HEK293 (cell line): ENCODE results near the gene DLGAP3.

Experiments
- CTCF ChIA-PET: fragments of 350-600 bp; formaldehyde crosslinking; extraction: SDS; loops from one replicate; lab custom pipeline; 2021; ENCODE audit warnings: antibody characterized with exemption; lab: Yijun Ruan, JAX
- POLR2A ChIA-PET: fragments of 300-600 bp; formaldehyde crosslinking; extraction: SDS; loops from one replicate; lab custom pipeline; 2020; ENCODE audit warnings: antibody characterized with exemption, inconsistent platforms; lab: Yijun Ruan, JAX
- H3K27ac ChIP-seq: fragments of 200-500 bp; sonication (Bioruptor generic); 2 replicates; pipeline ENCODE4 v1.5.1; 2014; ENCODE audit warnings: low read depth, low read length, control low read depth, inconsistent platforms; ENCODE audit errors: extremely low read depth
- H3K36me3 ChIP-seq, 2 experiments: fragments of 200-500 bp in 1 of 2; sonication (Bioruptor generic) in 1 of 2; 1 replicate in 1 of 2; 2 replicates in 1 of 2; pipeline ENCODE4 v1.5.1; 2014 to 2017; ENCODE audit warnings: inconsistent platforms in 2 of 2, low read length in 2 of 2; ENCODE audit not compliant: control insufficient read depth in 2 of 2, insufficient read depth in 1 of 2
- H3K4me1 ChIP-seq: fragments of 200-500 bp; sonication (Bioruptor generic); 2 replicates; pipeline ENCODE4 v1.5.1; 2014; ENCODE audit warnings: mild to moderate bottlenecking, low read length, inconsistent platforms; ENCODE audit not compliant: control insufficient read depth, insufficient read depth
- H3K4me3 ChIP-seq: 2 replicates; pipeline ENCODE4 v1.5.1; 2011; ENCODE audit warnings: low read depth, mild to moderate bottlenecking, control low read depth, low read length, moderate library complexity
- H3K9me3 ChIP-seq: fragments of 200-500 bp; sonication (Bioruptor generic); 2 replicates; pipeline ENCODE4 v1.5.1; 2014; ENCODE audit warnings: low read depth, low read length, inconsistent platforms; ENCODE audit not compliant: control insufficient read depth, insufficient read depth
- GFI1B ChIP-seq: fragments of 450-650 bp; formaldehyde crosslinking; IDR thresholded peaks from 2 replicates; pipeline ENCODE4 v1.5.1; 2016; ENCODE audit warnings: missing biosample characterization, missing genetic modification characterization
- KLF8 ChIP-seq: fragments of 450-650 bp; formaldehyde crosslinking; IDR thresholded peaks from 2 replicates; pipeline ENCODE4 v1.5.1; 2016; ENCODE audit warnings: missing biosample characterization, missing genetic modification characterization
- SP3 ChIP-seq: fragments of 450-650 bp; formaldehyde crosslinking; IDR thresholded peaks from 2 replicates; pipeline ENCODE4 v1.5.1; 2016; ENCODE audit warnings: missing biosample characterization, missing genetic modification characterization
- ZNF10 ChIP-seq: fragments of 450-650 bp; formaldehyde crosslinking; IDR thresholded peaks from 2 replicates; pipeline ENCODE4 v1.5.1; 2017; ENCODE audit warnings: missing biosample characterization, missing genetic modification characterization
- ZNF114 ChIP-seq: fragments of 450-650 bp; formaldehyde crosslinking; IDR thresholded peaks from 2 replicates; pipeline ENCODE4 v1.5.0; 2017; ENCODE audit warnings: missing biosample characterization, missing genetic modification characterization
- ZNF174 ChIP-seq: fragments of 450-650 bp; formaldehyde crosslinking; IDR thresholded peaks from 2 replicates; pipeline ENCODE4 v1.5.0; 2017; ENCODE audit warnings: missing biosample characterization, mild to moderate bottlenecking, missing genetic modification characterization
- ZNF23 ChIP-seq: fragments of 450-650 bp; formaldehyde crosslinking; IDR thresholded peaks from 2 replicates; pipeline ENCODE4 v1.5.1; 2016; ENCODE audit warnings: missing biosample characterization, missing genetic modification characterization, borderline replicate concordance
- ZNF324 ChIP-seq: fragments of 450-650 bp; formaldehyde crosslinking; IDR thresholded peaks from 2 replicates; pipeline ENCODE4 v1.5.1; 2016; ENCODE audit warnings: missing biosample characterization, missing genetic modification characterization
- ZNF391 ChIP-seq: fragments of 450-650 bp; formaldehyde crosslinking; IDR thresholded peaks from 2 replicates; pipeline ENCODE4 v1.5.1; 2016; ENCODE audit warnings: low read depth, missing biosample characterization, missing genetic modification characterization, borderline replicate concordance
- ZNF548 ChIP-seq: fragments of 450-650 bp; formaldehyde crosslinking; IDR thresholded peaks from 2 replicates; pipeline ENCODE4 v1.5.1; 2016; ENCODE audit warnings: missing biosample characterization, missing genetic modification characterization
- ZNF549 ChIP-seq: fragments of 450-650 bp; IDR thresholded peaks from 2 replicates; pipeline ENCODE4 v1.5.1; 2018; ENCODE audit warnings: missing biosample characterization, missing genetic modification characterization, mild to moderate bottlenecking, inconsistent platforms, moderate library complexity
- ZNF596 ChIP-seq: fragments of 450-650 bp; IDR thresholded peaks from 2 replicates; pipeline ENCODE4 v1.5.0; 2018; ENCODE audit warnings: missing biosample characterization, mild to moderate bottlenecking, missing genetic modification characterization, moderate library complexity
- ZNF610 ChIP-seq: fragments of 450-650 bp; formaldehyde crosslinking; IDR thresholded peaks from 2 replicates; pipeline ENCODE4 v1.5.1; 2016; ENCODE audit warnings: missing biosample characterization, missing genetic modification characterization, borderline replicate concordance
- ZNF654 ChIP-seq: fragments of 450-650 bp; formaldehyde crosslinking; IDR thresholded peaks from 2 replicates; pipeline ENCODE4 v1.5.1; 2016; ENCODE audit warnings: low read depth, missing biosample characterization, missing genetic modification characterization
- ZNF670 ChIP-seq: fragments of 450-650 bp; formaldehyde crosslinking; IDR thresholded peaks from 2 replicates; pipeline ENCODE4 v1.5.1; 2016; ENCODE audit warnings: missing biosample characterization, missing genetic modification characterization, low read depth
- ZSCAN16 ChIP-seq: fragments of 450-650 bp; formaldehyde crosslinking; IDR thresholded peaks from 2 replicates; pipeline ENCODE4 v1.5.1; 2016; ENCODE audit warnings: missing biosample characterization, missing genetic modification characterization
- TF ChIP-seq, protein P1 (sequence below): fragments of 450-650 bp; formaldehyde crosslinking; IDR thresholded peaks from 2 replicates; pipeline ENCODE4 v1.5.1; 2016; ENCODE audit warnings: missing biosample characterization, missing genetic modification characterization
- TF ChIP-seq, protein P2 (sequence below): fragments of 450-650 bp; IDR thresholded peaks from 2 replicates; pipeline ENCODE4 v1.5.1; 2018; ENCODE audit warnings: missing biosample characterization, missing genetic modification characterization
- TF ChIP-seq, protein P3 (sequence below): fragments of 450-650 bp; formaldehyde crosslinking; IDR thresholded peaks from 2 replicates; pipeline ENCODE4 v1.5.1; 2016; ENCODE audit warnings: missing biosample characterization, missing genetic modification characterization, low read depth

Gene DLGAP3

DNA sequence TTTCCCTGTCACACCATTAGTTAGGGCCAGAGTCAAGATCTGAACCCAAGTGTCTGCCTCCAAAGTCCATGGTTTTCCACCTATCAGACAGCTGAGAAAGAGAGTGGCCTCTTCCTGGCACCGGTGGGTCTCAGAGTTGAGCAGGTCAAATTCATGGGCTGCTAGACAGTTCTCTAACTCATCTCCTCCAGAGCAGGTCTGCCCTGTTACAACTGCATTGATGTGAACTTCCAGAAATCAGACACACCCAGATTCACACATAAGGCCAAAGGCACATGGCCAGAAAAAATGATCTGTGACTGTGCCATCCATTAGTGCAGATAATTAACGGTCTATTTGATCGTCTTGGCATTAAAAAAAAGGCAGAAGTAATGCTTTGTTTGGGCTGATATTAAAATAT, 87.4 kb downstream of the DLGAP3 start:
- H3K4me3 ChIP-seq, result no peak overlapping the region
- POLR2A ChIA-PET, result no interaction called here
- H3K27ac ChIP-seq, result no peak overlapping the region
- H3K9me3 ChIP-seq, result no peaks in the 10 kb centered on the region
- H3K4me1 ChIP-seq, result no peaks in the 10 kb centered on the region
- CTCF ChIA-PET, result interaction anchor here (0.6 to 3.3 kb wide), 3 partner anchors 11 to 54 kb away, joined by 3 to 19 read pairs (median 5); no protein-coding TSS in a partner anchor
- no peaks in the 10 kb centered on the region for H3K36me3 ChIP-seq
- TF ChIP-seq ZNF391 (tag by site-specific recombination) (no peak), ZNF23 (tag by site-specific recombination) (no peak), ZNF654 (tag by site-specific recombination) (no peak), ZNF10 (tag by site-specific recombination) (no peak), ZNF324 (no peak), GFI1B (tag by site-specific recombination) (no peak), KLF8 (no peak), ZNF596 (no peak), ZNF174 (tag by site-specific recombination) (no peak), SP3 (tag by site-specific recombination) (no peak), ZNF670 (tag by site-specific recombination) (no peak), ZNF610 (no peak), ZNF114 (tag by site-specific recombination) (no peak), ZSCAN16 (tag by site-specific recombination) (no peak)
- TF ChIP-seq, protein P1, sequence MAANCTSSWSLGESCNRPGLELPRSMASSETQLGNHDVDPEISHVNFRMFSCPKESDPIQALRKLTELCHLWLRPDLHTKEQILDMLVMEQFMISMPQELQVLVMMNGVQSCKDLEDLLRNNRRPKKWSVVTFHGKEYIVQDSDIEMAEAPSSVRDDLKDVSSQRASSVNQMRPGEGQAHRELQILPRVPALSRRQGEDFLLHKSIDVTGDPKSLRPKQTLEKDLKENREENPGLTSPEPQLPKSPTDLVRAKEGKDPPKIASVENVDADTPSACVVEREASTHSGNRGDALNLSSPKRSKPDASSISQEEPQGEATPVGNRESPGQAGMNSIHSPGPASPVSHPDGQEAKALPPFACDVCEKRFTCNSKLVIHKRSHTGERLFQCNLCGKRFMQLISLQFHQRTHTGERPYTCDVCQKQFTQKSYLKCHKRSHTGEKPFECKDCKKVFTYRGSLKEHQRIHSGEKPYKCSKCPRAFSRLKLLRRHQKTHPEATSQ, result no peak
- TF ChIP-seq, protein P2, sequence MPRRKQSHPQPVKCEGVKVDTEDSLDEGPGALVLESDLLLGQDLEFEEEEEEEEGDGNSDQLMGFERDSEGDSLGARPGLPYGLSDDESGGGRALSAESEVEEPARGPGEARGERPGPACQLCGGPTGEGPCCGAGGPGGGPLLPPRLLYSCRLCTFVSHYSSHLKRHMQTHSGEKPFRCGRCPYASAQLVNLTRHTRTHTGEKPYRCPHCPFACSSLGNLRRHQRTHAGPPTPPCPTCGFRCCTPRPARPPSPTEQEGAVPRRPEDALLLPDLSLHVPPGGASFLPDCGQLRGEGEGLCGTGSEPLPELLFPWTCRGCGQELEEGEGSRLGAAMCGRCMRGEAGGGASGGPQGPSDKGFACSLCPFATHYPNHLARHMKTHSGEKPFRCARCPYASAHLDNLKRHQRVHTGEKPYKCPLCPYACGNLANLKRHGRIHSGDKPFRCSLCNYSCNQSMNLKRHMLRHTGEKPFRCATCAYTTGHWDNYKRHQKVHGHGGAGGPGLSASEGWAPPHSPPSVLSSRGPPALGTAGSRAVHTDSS (tag by site-specific recombination), result no peak
- TF ChIP-seq, protein P3, sequence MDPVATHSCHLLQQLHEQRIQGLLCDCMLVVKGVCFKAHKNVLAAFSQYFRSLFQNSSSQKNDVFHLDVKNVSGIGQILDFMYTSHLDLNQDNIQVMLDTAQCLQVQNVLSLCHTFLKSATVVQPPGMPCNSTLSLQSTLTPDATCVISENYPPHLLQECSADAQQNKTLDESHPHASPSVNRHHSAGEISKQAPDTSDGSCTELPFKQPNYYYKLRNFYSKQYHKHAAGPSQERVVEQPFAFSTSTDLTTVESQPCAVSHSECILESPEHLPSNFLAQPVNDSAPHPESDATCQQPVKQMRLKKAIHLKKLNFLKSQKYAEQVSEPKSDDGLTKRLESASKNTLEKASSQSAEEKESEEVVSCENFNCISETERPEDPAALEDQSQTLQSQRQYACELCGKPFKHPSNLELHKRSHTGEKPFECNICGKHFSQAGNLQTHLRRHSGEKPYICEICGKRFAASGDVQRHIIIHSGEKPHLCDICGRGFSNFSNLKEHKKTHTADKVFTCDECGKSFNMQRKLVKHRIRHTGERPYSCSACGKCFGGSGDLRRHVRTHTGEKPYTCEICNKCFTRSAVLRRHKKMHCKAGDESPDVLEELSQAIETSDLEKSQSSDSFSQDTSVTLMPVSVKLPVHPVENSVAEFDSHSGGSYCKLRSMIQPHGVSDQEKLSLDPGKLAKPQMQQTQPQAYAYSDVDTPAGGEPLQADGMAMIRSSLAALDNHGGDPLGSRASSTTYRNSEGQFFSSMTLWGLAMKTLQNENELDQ, result no peak

DNA sequence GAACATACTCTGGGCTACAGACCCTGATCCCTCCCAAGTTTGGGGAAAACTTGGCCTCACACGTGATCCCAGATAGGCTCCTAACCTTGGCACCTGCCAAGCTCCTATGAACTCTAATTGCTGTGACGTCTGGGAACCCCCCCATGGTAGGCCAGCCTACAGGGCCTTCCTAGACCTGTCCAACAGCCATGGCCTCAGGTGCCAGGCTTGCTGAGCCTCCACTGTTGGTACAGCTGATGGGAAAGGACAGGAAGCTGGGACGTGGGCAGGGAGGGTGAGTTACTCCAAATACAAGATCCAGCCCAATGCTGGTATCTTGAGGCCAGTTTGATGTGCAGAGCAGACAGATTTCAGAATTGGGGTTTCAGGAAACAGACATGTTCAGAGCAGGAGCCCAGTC, 89.0 kb downstream of the DLGAP3 start:
- no peak overlapping the region for H3K4me3 ChIP-seq
- ChIA-PET POLR2A (no interaction called here), CTCF (interaction anchor here (0.6 to 1.3 kb wide), 3 partner anchors 9 to 19 kb away, joined by 4 to 5 read pairs (median 5); partner anchors contain the start of gene SMIM12)
- H3K36me3 ChIP-seq, result no peaks in the 10 kb centered on the region
- H3K27ac ChIP-seq, result no peak overlapping the region
- no peak for TF ChIP-seq ZNF391 (tag by site-specific recombination)
- no peak for TF ChIP-seq ZNF549 (tag by site-specific recombination)
- no peak for TF ChIP-seq ZNF548 (tag by site-specific recombination)
- TF ChIP-seq, protein P2 (tag by site-specific recombination), result no peak
- no peaks in the 10 kb centered on the region for H3K9me3 ChIP-seq
- no peaks in the 10 kb centered on the region for H3K4me1 ChIP-seq
